AG04449 (cell line): ENCODE results near the gene CHST11.
"Not testable (repeated sequence)": the region's sequence is repeated elsewhere in the genome, so short reads cannot be mapped to it uniquely, and the experiment has no call there.

Experiments
- CTCF ChIA-PET: fragments of 350-600 bp; formaldehyde crosslinking; extraction: SDS; loops from one replicate; lab custom pipeline; 2021; ENCODE audit warnings: antibody characterized with exemption; lab: Yijun Ruan, JAX
- POLR2A ChIA-PET: fragments of 400-600, 350-600 bp; formaldehyde crosslinking; extraction: SDS; loops from one replicate; lab custom pipeline; 2020; ENCODE audit warnings: antibody characterized with exemption, inconsistent platforms; lab: Yijun Ruan, JAX
- DNase-seq: peaks from one replicate; pipeline ENCODE4 v3.0.0-alpha.2; 2010; ENCODE audit warnings: low read depth, low spot score
- H3K4me3 ChIP-seq: 2 replicates; pipeline ENCODE4 v1.5.1; 2011; ENCODE audit warnings: low read depth, mild to moderate bottlenecking, control low read depth, low read length
- CTCF ChIP-seq: IDR thresholded peaks from one replicate; pipeline ENCODE4 v1.5.1; 2011; ENCODE audit warnings: mild to moderate bottlenecking, moderate library complexity, low read length, control low read depth, inconsistent platforms; ENCODE audit not compliant: insufficient read depth; ENCODE audit errors: missing control alignments

CHST11 gene

GRCh38 chr12:104553421-104553820, 96.7 kb downstream of the CHST11 start:
- CTCF ChIA-PET = no interaction called here
- no peak overlapping the region for H3K4me3 ChIP-seq
- no peak for DNase-seq
- TF ChIP-seq CTCF = no peak
- POLR2A ChIA-PET = no interaction called here

DNA sequence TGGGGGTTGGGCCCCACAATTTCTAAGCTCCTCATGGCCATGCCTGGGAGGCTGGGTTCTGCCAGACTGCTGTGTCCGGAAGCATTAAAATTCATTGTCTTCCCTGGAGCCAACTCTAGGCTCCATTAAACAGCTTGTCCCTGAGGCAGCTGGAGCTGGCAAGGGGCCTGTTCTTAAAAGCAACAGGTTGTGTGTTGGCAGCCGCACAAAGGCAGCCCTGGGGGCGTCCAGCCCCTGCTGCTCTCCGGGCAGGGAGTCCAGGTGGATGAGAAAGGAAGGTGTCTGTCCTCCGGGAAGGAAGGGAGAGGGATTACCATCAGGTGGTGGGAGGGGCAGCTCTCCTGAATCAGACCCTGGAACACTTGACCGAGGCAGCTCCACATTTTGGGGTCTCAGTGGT, 98.9 kb downstream of the CHST11 start:
- no peak overlapping the region for H3K4me3 ChIP-seq
- DNase-seq = no peak
- ChIA-PET CTCF (no interaction called here), POLR2A (no interaction called here)
- no peak for TF ChIP-seq CTCF

GRCh38 chr12:104557488-104558195, 100.9 kb downstream of the CHST11 start:
- no peak for TF ChIP-seq CTCF
- ChIA-PET POLR2A (no interaction called here), CTCF (interaction anchor here (1.4 kb wide), 1 partner anchor 9 kb away, joined by 3 read pairs; no protein-coding TSS in a partner anchor)

DNA sequence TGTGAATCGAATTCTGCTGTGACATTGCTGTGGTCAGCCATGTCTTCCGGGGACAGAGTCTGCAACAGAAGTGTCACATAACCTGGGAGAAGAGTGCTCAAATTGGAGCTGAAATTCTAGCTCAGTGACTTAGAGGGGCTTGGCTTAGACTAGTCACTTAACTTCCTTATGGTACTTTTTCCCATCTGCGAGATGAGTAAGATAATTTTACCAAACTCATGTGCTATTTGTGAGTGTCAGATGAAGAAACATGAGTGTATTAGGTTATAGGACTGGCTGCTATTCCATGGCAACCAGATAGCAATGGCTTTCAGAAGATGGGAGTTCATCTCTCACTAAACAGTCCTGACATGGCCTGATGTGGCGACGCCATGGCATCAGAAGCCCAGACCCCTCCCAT, 104.1 kb downstream of the CHST11 start:
- TF ChIP-seq CTCF = no peak
- CTCF ChIA-PET = no interaction called here
- POLR2A ChIA-PET = no interaction called here

More at GRCh38 chr12:104557488-104558195, 100.9 kb downstream of the CHST11 start:
- no peak for DNase-seq
- no peak overlapping the region for H3K4me3 ChIP-seq

GRCh38 chr12:104562763-104563162, 106.0 kb downstream of the CHST11 start:
- H3K4me3 ChIP-seq = no peak overlapping the region
- DNase-seq = no peak
- ChIA-PET POLR2A (no interaction called here), CTCF (interaction anchor here (1.6 kb wide), 1 partner anchor 181 kb away, joined by 4 read pairs; no protein-coding TSS in a partner anchor)
- TF ChIP-seq CTCF = no peak

More for the DNA sequence above, 104.1 kb downstream of the CHST11 start:
- no peak for DNase-seq
- H3K4me3 ChIP-seq = no peak overlapping the region

DNA sequence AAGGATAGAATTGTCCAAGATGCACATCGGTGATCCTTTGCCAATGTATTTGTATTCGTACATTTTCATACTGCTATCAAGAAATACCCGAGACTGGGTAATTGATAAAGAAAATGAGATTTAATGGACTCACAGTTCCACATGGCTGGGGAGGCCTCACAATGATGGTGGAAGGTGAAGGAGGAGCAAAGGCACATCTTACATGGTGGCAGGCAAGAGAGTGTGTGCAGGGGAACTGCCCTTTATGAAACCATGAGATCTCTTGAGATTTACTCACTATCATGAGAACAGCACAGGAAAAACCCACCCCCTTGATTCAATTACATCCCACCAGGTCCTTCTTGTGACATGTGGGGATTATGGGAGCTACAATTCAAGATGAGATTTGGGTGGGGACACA, 107.9 kb downstream of the CHST11 start:
- DNase-seq, H3K4me3 ChIP-seq, CTCF ChIA-PET, POLR2A ChIA-PET: not testable (repeated sequence)

DNA sequence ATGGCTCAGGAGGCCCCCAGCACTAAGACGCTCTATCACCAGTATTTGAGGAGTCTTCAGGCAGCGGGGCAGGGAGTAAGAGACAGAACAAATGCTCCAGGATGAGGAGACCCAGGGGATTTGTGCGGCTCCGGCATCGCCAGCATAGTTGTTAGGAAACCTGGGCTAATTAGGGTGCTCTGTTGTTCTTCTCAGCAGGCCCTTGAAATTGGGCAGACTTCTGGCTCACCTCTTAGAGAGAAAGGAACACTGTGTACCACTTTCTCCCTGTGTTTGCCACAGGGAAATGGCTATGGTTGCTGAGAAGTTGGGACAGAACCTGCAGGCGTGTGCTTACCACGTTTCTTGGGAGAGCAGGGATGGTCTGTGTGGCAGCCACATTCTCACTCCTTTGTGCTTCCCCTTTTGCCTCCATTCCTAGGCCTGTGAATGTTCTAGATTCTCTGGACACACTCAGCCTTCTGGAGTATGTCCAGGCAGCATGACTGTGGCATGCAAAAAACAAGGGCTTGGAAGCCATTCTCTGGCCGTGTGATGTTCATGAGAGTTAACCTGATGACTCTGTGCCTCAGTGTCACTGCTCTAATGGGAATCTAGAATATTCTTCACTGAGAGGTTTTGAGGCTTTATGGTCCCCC, 109.0 kb downstream of the CHST11 start:
- ChIA-PET CTCF (no interaction called here), POLR2A (no interaction called here)
- no peak for TF ChIP-seq CTCF
- H3K4me3 ChIP-seq = no peak overlapping the region
- DNase-seq = peak; percentile 29
